GM12878 (cell line): ENCODE data around the gene NOL8. TPM values are rescaled to one million over a fixed set of nuclear protein-coding genes. Genes with fewer than 3 reads are reported as not detected.

ENCODE experiments used
- ATAC-seq: fragments of 200-7000 bp; cut with Tn5 transposase; 3 replicates; pipeline ENCODE4 v1.9.1; 2020; ENCODE audit warnings: mild to moderate bottlenecking, moderate library complexity
- BruUV-seq: library from RNA; stranded (reverse); fragments of 400-500 nt; replicated peaks from 2 replicates; lab custom pipeline; 2021; lab: Mats Ljungman, UMichigan
- CTCF ChIA-PET: fragments of 300-600 bp; sonication (Branson Sonifier 250); formaldehyde crosslinking; extraction: SDS; loops from one replicate; lab custom pipeline; 2021; ENCODE audit warnings: inconsistent platforms; lab: Yijun Ruan, JAX
- POLR2A ChIA-PET: fragments of 350-600 bp; formaldehyde crosslinking; extraction: SDS; loops from one replicate; lab custom pipeline; 2021; ENCODE audit warnings: inconsistent platforms; lab: Charles Lee
- RAD21 ChIA-PET: fragments of 300-600 bp; sonication (Branson Sonifier 250); formaldehyde crosslinking; loops from one replicate; lab custom pipeline; 2023; ENCODE audit warnings: antibody characterized with exemption; ENCODE audit not compliant: unreplicated experiment; lab: Charles Lee
- SMC1A ChIA-PET: fragments of 300-600 bp; sonication (Branson Sonifier 250); formaldehyde crosslinking; loops from one replicate; lab custom pipeline; 2023; ENCODE audit not compliant: unreplicated experiment, uncharacterized antibody; lab: Charles Lee
- DNase-seq: peaks from one replicate; pipeline ENCODE4 v3.0.0-alpha.2; 2011; ENCODE audit warnings: low read depth, low spot score
- FAIRE-seq: peaks from 3 replicates; lab custom pipeline; 2011; peaks lifted over from hg19 to GRCh38; lab: Jason Lieb, UNC
- H2AFZ ChIP-seq: 2 replicates; pipeline ENCODE4 v1.6.0; 2011; ENCODE audit warnings: low read depth, low read length, control low read depth; ENCODE audit not compliant: control insufficient read depth
- H3K27ac ChIP-seq: 2 replicates; pipeline ENCODE4 v1.5.1; 2011; ENCODE audit warnings: control low read depth; ENCODE audit not compliant: control insufficient read depth, insufficient read depth
- H3K27me3 ChIP-seq, 2 experiments: replicated peaks in 1 of 2; 2 replicates each; pipeline versions ENCODE4 v1.6.0 to v1.6.1; 2011; ENCODE audit warnings: low read length in 1 of 2; ENCODE audit not compliant: control insufficient read depth in 2 of 2, insufficient read depth in 2 of 2
- H3K36me3 ChIP-seq, 2 experiments: 2 replicates each; pipeline ENCODE4 v1.5.1; 2011; ENCODE audit warnings: low read length in 1 of 2; ENCODE audit not compliant: control insufficient read depth in 2 of 2, insufficient read depth in 2 of 2
- H3K4me1 ChIP-seq: 2 replicates; pipeline ENCODE4 v1.6.1; 2011; ENCODE audit warnings: mild to moderate bottlenecking, low read length, moderate library complexity, mixed read lengths; ENCODE audit not compliant: control insufficient read depth, insufficient read depth
- H3K4me2 ChIP-seq: 2 replicates; pipeline ENCODE4 v1.6.0; 2011; ENCODE audit warnings: control low read depth; ENCODE audit not compliant: control insufficient read depth, insufficient read depth
- H3K4me3 ChIP-seq: fragments of 200-600 bp; sonication (generic); 2 replicates; pipeline ENCODE4 v1.5.1; 2016
- H3K79me2 ChIP-seq: 2 replicates; pipeline ENCODE4 v1.6.0; 2011; ENCODE audit warnings: low read length; ENCODE audit not compliant: control insufficient read depth, insufficient read depth
- H3K9ac ChIP-seq: 2 replicates; pipeline ENCODE4 v1.8.0; 2011; ENCODE audit warnings: low read length, control low read depth, mixed read lengths; ENCODE audit not compliant: control insufficient read depth, insufficient read depth
- H3K9me3 ChIP-seq: replicated peaks from 3 replicates; pipeline ENCODE4 v1.5.1; 2011; ENCODE audit warnings: mild to moderate bottlenecking, low read length; ENCODE audit not compliant: control insufficient read depth, insufficient read depth
- H4K20me1 ChIP-seq: 2 replicates; pipeline ENCODE4 v1.6.0; 2011; ENCODE audit not compliant: control insufficient read depth, insufficient read depth
- CHD2 ChIP-seq: IDR thresholded peaks from 2 replicates; pipeline ENCODE4 v1.6.1; 2011; ENCODE audit warnings: low read depth, low read length, improper control_type of control experiment, borderline replicate concordance
- CREB1 ChIP-seq: IDR thresholded peaks from 2 replicates; pipeline ENCODE4 v1.6.1; 2012; ENCODE audit warnings: low read depth, mild to moderate bottlenecking, inconsistent platforms
- FOS ChIP-seq: IDR thresholded peaks from 3 replicates; pipeline ENCODE4 v1.6.1; 2011; ENCODE audit warnings: borderline replicate concordance; ENCODE audit not compliant: insufficient read length; ENCODE audit errors: extremely low read depth
- GABPA ChIP-seq: IDR thresholded peaks from 2 replicates; pipeline ENCODE4 v1.6.1; 2014; ENCODE audit warnings: antibody characterized with exemption, low read depth, mild to moderate bottlenecking, inconsistent platforms
- PAX8 ChIP-seq: fragments of 450-650 bp; IDR thresholded peaks from 2 replicates; pipeline ENCODE4 v1.6.1; 2017; ENCODE audit warnings: mild to moderate bottlenecking, moderate library complexity
- RFX5 ChIP-seq: IDR thresholded peaks from 2 replicates; pipeline ENCODE4 v1.6.1; 2011; ENCODE audit warnings: low read depth, low read length, improper control_type of control experiment
- TBL1XR1 ChIP-seq: IDR thresholded peaks from 2 replicates; pipeline ENCODE4 v1.6.1; 2012; ENCODE audit warnings: low read depth, low read length, improper control_type of control experiment
- YBX1 ChIP-seq: fragments of 450-650 bp; IDR thresholded peaks from 2 replicates; pipeline ENCODE4 v1.6.1; 2016; ENCODE audit warnings: antibody characterized with exemption
- ZNF622 ChIP-seq: fragments of 450-650 bp; IDR thresholded peaks from 2 replicates; pipeline ENCODE4 v1.6.1; 2017; ENCODE audit warnings: mild to moderate bottlenecking, inconsistent platforms
- ZZZ3 ChIP-seq: IDR thresholded peaks from 2 replicates; pipeline ENCODE4 v1.6.1; 2011; ENCODE audit warnings: low read depth; ENCODE audit not compliant: control insufficient read depth, insufficient read length
- whole genome bisulfite sequencing: methylation state at CpG from one replicate; pipeline ENCODE4 v1.1.6; 2016; ENCODE audit warnings: low lambda C conversion rate; ENCODE audit not compliant: insufficient replicate concordance, insufficient coverage; ENCODE audit errors: missing lambda C conversion rate; 5-methylcytosine and 5-hydroxymethylcytosine counted together
- in situ Hi-C: fragments of 300-500 bp; cut with MboI; formaldehyde crosslinking; loops from 9 replicates; pipeline ENCODE4 v1.14.3; 2018; ENCODE audit warnings: mixed read lengths
- intact Hi-C: fragments of 100-400 bp; cut with micrococcal nuclease; formaldehyde crosslinking; loops from one replicate; pipeline ENCODE4 v1.14.2; 2022; ENCODE audit not compliant: unreplicated experiment
- polyA plus RNA-seq, 11 experiments: library from polyadenylated mRNA; depleted of rRNA in 4 of 11; unstranded in 6 of 11; stranded (reverse) in 5 of 11; fragments of >200 nt; fragmentation: Nextera tagmentation in 4 of 11; fragmentation: Illumina TruSeq in 1 of 11; extraction: Ambion mirVana in 4 of 11; extraction: Trizol in 1 of 11; gene quantifications; 1 replicate in 1 of 11; 2 replicates in 10 of 11; pipeline versions ENCODE4 v1.2.1 to v1.2.3, GENCODE V29; 2011 to 2016; ENCODE audit warnings: inconsistent platforms in 2 of 11, missing spikeins in 2 of 11, low read depth in 1 of 11
- total RNA-seq, 4 experiments: library from RNA; depleted of rRNA in 3 of 4; stranded (reverse); fragments of >200 nt in 3 of 4; fragmentation: Illumina TruSeq in 1 of 4; extraction: Trizol in 1 of 4; gene quantifications; 2 replicates each; pipeline versions ENCODE4 v1.2.1 to v1.2.3, GENCODE V29; 2013 to 2021
- TF ChIP-seq, protein P1 (sequence below): fragments of 450-650 bp; IDR thresholded peaks from 2 replicates; pipeline ENCODE4 v1.6.1; 2017; ENCODE audit warnings: mild to moderate bottlenecking
- TF ChIP-seq, protein P2 (sequence below): fragments of 450-650 bp; IDR thresholded peaks from 2 replicates; pipeline ENCODE4 v1.6.1; 2017; ENCODE audit warnings: mild to moderate bottlenecking, moderate library complexity
- TF ChIP-seq, protein P3 (sequence below): fragments of 450-650 bp; IDR thresholded peaks from 2 replicates; pipeline ENCODE4 v1.6.1; 2017; ENCODE audit warnings: mild to moderate bottlenecking, low read depth, inconsistent platforms; ENCODE audit not compliant: poor library complexity, severe bottlenecking

Gene NOL8
- total and polyA plus RNA-seq, 10 of the 15 experiments (the other 5 are each of a cell fraction or from before 2014, with no cell fraction given): 33.6 to 58.6 (median 49.2) TPM

DNA sequence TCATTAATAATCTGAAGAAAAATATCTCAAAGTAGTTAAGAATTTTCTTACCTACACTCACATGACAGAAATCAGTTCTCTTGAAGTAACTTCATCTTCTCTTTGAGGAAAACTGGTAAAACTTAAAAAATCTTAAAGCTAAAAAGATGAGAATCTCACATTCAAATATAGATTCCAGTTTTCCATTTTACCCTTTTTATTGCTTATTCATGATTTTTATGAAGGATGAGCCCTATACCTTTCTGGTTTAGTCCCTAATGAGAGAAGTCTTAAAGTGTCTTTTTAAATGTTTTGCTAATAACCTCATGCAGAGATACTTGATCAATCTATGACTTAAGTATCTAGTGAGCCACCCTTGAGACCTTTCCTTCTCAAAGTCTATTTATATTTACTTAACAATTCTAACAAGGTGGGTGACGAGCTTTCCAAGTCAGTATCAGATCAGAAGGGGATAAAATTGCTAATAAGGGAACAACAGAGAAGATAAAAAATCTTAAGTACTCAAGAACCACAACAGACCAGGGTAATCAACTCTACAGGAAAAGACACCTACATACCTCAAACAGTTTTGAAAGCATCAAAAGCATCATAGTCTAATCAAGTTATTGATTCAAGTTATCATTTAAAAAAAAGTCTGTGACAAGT lies 34.2 kb downstream of the NOL8 start:
- Histone ChIP-seq H3K79me2 (peaks cover 71% of the 10 kb centered on the region), H3K4me3 (peak overlapping the region; percentile 81), H3K27me3 (no peaks in the 10 kb centered on the region), H3K36me3 (peaks cover 0 to 11% of the 10 kb centered on the region in 2 experiments; a peak in 3 of 4 replicates), H2AFZ (no peak overlapping the region), H3K4me1 (peaks cover 14% of the 10 kb centered on the region), H3K27ac (no peak overlapping the region), H3K9ac (no peak overlapping the region), H3K9me3 (no peaks in the 10 kb centered on the region), H4K20me1 (no peaks in the 10 kb centered on the region), H3K4me2 (peak overlapping the region; percentile 97)
- DNase-seq: no peak
- ChIA-PET POLR2A (interaction anchor here (0.6 to 3.4 kb wide), 5 partner anchors 15 to 176 kb away, joined by 3 to 9 read pairs (median 4); partner anchors contain the start of genes CENPP, NOL8 and SPTLC1), RAD21 (interaction anchor here (2.1 kb wide), 1 partner anchor 151 kb away, joined by 9 read pairs; no protein-coding TSS in a partner anchor), CTCF (interaction anchor here (1.4 to 3.3 kb wide), 3 partner anchors 9 to 151 kb away, joined by 5 to 16 read pairs (median 9); no protein-coding TSS in a partner anchor), SMC1A (interaction anchor here (0.8 to 1.6 kb wide), 4 partner anchors 8 to 380 kb away, joined by 3 to 5 read pairs (median 4); partner anchors contain the start of gene IPPK)
- no peak for FAIRE-seq
- no peak for ATAC-seq
- TF ChIP-seq, protein P1, sequence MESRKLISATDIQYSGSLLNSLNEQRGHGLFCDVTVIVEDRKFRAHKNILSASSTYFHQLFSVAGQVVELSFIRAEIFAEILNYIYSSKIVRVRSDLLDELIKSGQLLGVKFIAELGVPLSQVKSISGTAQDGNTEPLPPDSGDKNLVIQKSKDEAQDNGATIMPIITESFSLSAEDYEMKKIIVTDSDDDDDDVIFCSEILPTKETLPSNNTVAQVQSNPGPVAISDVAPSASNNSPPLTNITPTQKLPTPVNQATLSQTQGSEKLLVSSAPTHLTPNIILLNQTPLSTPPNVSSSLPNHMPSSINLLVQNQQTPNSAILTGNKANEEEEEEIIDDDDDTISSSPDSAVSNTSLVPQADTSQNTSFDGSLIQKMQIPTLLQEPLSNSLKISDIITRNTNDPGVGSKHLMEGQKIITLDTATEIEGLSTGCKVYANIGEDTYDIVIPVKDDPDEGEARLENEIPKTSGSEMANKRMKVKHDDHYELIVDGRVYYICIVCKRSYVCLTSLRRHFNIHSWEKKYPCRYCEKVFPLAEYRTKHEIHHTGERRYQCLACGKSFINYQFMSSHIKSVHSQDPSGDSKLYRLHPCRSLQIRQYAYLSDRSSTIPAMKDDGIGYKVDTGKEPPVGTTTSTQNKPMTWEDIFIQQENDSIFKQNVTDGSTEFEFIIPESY: no peak
- TF ChIP-seq GABPA: no peak
- no peak for TF ChIP-seq PAX8
- no peak for TF ChIP-seq FOS
- TF ChIP-seq CREB1: no peak
- TF ChIP-seq ZZZ3: no peak
- no peak for TF ChIP-seq RFX5
- TF ChIP-seq, protein P2, sequence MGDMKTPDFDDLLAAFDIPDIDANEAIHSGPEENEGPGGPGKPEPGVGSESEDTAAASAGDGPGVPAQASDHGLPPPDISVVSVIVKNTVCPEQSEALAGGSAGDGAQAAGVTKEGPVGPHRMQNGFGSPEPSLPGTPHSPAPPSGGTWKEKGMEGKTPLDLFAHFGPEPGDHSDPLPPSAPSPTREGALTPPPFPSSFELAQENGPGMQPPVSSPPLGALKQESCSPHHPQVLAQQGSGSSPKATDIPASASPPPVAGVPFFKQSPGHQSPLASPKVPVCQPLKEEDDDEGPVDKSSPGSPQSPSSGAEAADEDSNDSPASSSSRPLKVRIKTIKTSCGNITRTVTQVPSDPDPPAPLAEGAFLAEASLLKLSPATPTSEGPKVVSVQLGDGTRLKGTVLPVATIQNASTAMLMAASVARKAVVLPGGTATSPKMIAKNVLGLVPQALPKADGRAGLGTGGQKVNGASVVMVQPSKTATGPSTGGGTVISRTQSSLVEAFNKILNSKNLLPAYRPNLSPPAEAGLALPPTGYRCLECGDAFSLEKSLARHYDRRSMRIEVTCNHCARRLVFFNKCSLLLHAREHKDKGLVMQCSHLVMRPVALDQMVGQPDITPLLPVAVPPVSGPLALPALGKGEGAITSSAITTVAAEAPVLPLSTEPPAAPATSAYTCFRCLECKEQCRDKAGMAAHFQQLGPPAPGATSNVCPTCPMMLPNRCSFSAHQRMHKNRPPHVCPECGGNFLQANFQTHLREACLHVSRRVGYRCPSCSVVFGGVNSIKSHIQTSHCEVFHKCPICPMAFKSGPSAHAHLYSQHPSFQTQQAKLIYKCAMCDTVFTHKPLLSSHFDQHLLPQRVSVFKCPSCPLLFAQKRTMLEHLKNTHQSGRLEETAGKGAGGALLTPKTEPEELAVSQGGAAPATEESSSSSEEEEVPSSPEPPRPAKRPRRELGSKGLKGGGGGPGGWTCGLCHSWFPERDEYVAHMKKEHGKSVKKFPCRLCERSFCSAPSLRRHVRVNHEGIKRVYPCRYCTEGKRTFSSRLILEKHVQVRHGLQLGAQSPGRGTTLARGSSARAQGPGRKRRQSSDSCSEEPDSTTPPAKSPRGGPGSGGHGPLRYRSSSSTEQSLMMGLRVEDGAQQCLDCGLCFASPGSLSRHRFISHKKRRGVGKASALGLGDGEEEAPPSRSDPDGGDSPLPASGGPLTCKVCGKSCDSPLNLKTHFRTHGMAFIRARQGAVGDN: no peak
- no peak for TF ChIP-seq YBX1
- TF ChIP-seq TBL1XR1: no peak
- TF ChIP-seq CHD2: no peak
- TF ChIP-seq, protein P3, sequence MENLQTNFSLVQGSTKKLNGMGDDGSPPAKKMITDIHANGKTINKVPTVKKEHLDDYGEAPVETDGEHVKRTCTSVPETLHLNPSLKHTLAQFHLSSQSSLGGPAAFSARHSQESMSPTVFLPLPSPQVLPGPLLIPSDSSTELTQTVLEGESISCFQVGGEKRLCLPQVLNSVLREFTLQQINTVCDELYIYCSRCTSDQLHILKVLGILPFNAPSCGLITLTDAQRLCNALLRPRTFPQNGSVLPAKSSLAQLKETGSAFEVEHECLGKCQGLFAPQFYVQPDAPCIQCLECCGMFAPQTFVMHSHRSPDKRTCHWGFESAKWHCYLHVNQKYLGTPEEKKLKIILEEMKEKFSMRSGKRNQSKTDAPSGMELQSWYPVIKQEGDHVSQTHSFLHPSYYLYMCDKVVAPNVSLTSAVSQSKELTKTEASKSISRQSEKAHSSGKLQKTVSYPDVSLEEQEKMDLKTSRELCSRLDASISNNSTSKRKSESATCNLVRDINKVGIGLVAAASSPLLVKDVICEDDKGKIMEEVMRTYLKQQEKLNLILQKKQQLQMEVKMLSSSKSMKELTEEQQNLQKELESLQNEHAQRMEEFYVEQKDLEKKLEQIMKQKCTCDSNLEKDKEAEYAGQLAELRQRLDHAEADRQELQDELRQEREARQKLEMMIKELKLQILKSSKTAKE: no peak
- TF ChIP-seq ZNF622: no peak
- BruUV-seq: no TSS peak
- intact Hi-C loops (no loop called here), in situ Hi-C loops (no loop called here)
- WGBS: 95% methylated on average over 1 of the region's 1 CpG
